Measurements from ENCODE around the gene TEX28.
"Not testable (repeated sequence)": the region's sequence is repeated elsewhere in the genome, so short reads cannot be mapped to it uniquely, and the experiment has no call there.

Gene TEX28

GRCh38 chrX:154269245-154269644, 25.7 kb downstream of the TEX28 start:
- H3K4me2 ChIP-seq (ENCODE audit: low read length); H3K27ac ChIP-seq (ENCODE audit: low read length); H4K20me1 ChIP-seq (ENCODE audit: insufficient read depth, low read length); H3K27me3 ChIP-seq (ENCODE audit: low read depth, low read length); H3K79me2 ChIP-seq (ENCODE audit: low read length); H3K36me3 ChIP-seq (replicated peaks; ENCODE audit: low read depth, low read length); H3K4me3 ChIP-seq (ENCODE audit: low read length); H3K4me1 ChIP-seq (ENCODE audit: low read length); H3K9me3 ChIP-seq (ENCODE audit: insufficient read depth, low read length); H3K9ac ChIP-seq (ENCODE audit: low read length); H2AFZ ChIP-seq (ENCODE audit: low read depth, low read length): not testable (repeated sequence)

- H3K27ac ChIP-seq (ENCODE audit: low read length); H4K20me1 ChIP-seq (ENCODE audit: insufficient read depth, low read length); H3K36me3 ChIP-seq (replicated peaks; ENCODE audit: low read depth, low read length); H2AFZ ChIP-seq (ENCODE audit: low read depth, low read length); H3K27me3 ChIP-seq (ENCODE audit: low read depth, low read length); H3K4me3 ChIP-seq (ENCODE audit: low read length); H3K79me2 ChIP-seq (ENCODE audit: low read length); H3K4me1 ChIP-seq (ENCODE audit: low read length); H3K9ac ChIP-seq (ENCODE audit: low read length); H3K4me2 ChIP-seq (ENCODE audit: low read length); H3K9me3 ChIP-seq (ENCODE audit: insufficient read depth, low read length): not testable (repeated sequence)
These were observed 31.9 kb downstream of the TEX28 start for GRCh38 chrX:154263072-154263471.

GRCh38 chrX:154258711-154259110, 36.2 kb downstream of the TEX28 start:
- not testable (repeated sequence) for H3K79me2 ChIP-seq (ENCODE audit: low read length); H3K9ac ChIP-seq (ENCODE audit: low read length); H3K9me3 ChIP-seq (ENCODE audit: insufficient read depth, low read length); H3K36me3 ChIP-seq (replicated peaks; ENCODE audit: low read depth, low read length); H4K20me1 ChIP-seq (ENCODE audit: insufficient read depth, low read length); H3K27me3 ChIP-seq (ENCODE audit: low read depth, low read length); H3K27ac ChIP-seq (ENCODE audit: low read length); H3K4me2 ChIP-seq (ENCODE audit: low read length); H3K4me3 ChIP-seq (ENCODE audit: low read length); H2AFZ ChIP-seq (ENCODE audit: low read depth, low read length); H3K4me1 ChIP-seq (ENCODE audit: low read length)

GRCh38 chrX:154257282-154257681, 37.6 kb downstream of the TEX28 start, which contains the start of gene OPN1MW3:
Gene OPN1MW3 (plus strand): TSS chrX:154257582. CDS start chrX:154257620, 38 bp downstream.
- H3K4me3 ChIP-seq (ENCODE audit: low read length); H3K27ac ChIP-seq (ENCODE audit: low read length); H3K36me3 ChIP-seq (replicated peaks; ENCODE audit: low read depth, low read length); H4K20me1 ChIP-seq (ENCODE audit: insufficient read depth, low read length); H3K4me1 ChIP-seq (ENCODE audit: low read length); H2AFZ ChIP-seq (ENCODE audit: low read depth, low read length); H3K4me2 ChIP-seq (ENCODE audit: low read length); H3K27me3 ChIP-seq (ENCODE audit: low read depth, low read length); H3K79me2 ChIP-seq (ENCODE audit: low read length); H3K9ac ChIP-seq (ENCODE audit: low read length); H3K9me3 ChIP-seq (ENCODE audit: insufficient read depth, low read length): not testable (repeated sequence)

- not testable (repeated sequence) for H4K20me1 ChIP-seq (ENCODE audit: insufficient read depth, low read length); H3K9ac ChIP-seq (ENCODE audit: low read length); H2AFZ ChIP-seq (ENCODE audit: low read depth, low read length); H3K27me3 ChIP-seq (ENCODE audit: low read depth, low read length); H3K4me2 ChIP-seq (ENCODE audit: low read length); H3K4me3 ChIP-seq (ENCODE audit: low read length); H3K36me3 ChIP-seq (replicated peaks; ENCODE audit: low read depth, low read length); H3K27ac ChIP-seq (ENCODE audit: low read length); H3K79me2 ChIP-seq (ENCODE audit: low read length); H3K4me1 ChIP-seq (ENCODE audit: low read length); H3K9me3 ChIP-seq (ENCODE audit: insufficient read depth, low read length)
These were observed 46.8 kb downstream of the TEX28 start for GRCh38 chrX:154248076-154248475.

GRCh38 chrX:154247377-154248045, 47.4 kb downstream of the TEX28 start:
- not testable (repeated sequence) for H3K9me3 ChIP-seq (ENCODE audit: insufficient read depth, low read length); H3K27me3 ChIP-seq (ENCODE audit: low read depth, low read length); H3K27ac ChIP-seq (ENCODE audit: low read length); H4K20me1 ChIP-seq (ENCODE audit: insufficient read depth, low read length); H3K9ac ChIP-seq (ENCODE audit: low read length); H2AFZ ChIP-seq (ENCODE audit: low read depth, low read length); H3K36me3 ChIP-seq (replicated peaks; ENCODE audit: low read depth, low read length); H3K4me1 ChIP-seq (ENCODE audit: low read length); H3K4me3 ChIP-seq (ENCODE audit: low read length); H3K79me2 ChIP-seq (ENCODE audit: low read length); H3K4me2 ChIP-seq (ENCODE audit: low read length)

- not testable (repeated sequence) for H3K4me3 ChIP-seq (ENCODE audit: low read length); H3K27ac ChIP-seq (ENCODE audit: low read length); H3K79me2 ChIP-seq (ENCODE audit: low read length); H4K20me1 ChIP-seq (ENCODE audit: insufficient read depth, low read length); H2AFZ ChIP-seq (ENCODE audit: low read depth, low read length); H3K27me3 ChIP-seq (ENCODE audit: low read depth, low read length); H3K9me3 ChIP-seq (ENCODE audit: insufficient read depth, low read length); H3K9ac ChIP-seq (ENCODE audit: low read length); H3K4me1 ChIP-seq (ENCODE audit: low read length); H3K4me2 ChIP-seq (ENCODE audit: low read length); H3K36me3 ChIP-seq (replicated peaks; ENCODE audit: low read depth, low read length)
These were observed 54.9 kb downstream of the TEX28 start for GRCh38 chrX:154239982-154240503.

GRCh38 chrX:154238939-154239559, 55.9 kb downstream of the TEX28 start:
- not testable (repeated sequence) for H3K27me3 ChIP-seq (ENCODE audit: low read depth, low read length); H3K4me3 ChIP-seq (ENCODE audit: low read length); H3K4me2 ChIP-seq (ENCODE audit: low read length); H3K36me3 ChIP-seq (replicated peaks; ENCODE audit: low read depth, low read length); H2AFZ ChIP-seq (ENCODE audit: low read depth, low read length); H3K9ac ChIP-seq (ENCODE audit: low read length); H3K9me3 ChIP-seq (ENCODE audit: insufficient read depth, low read length); H3K79me2 ChIP-seq (ENCODE audit: low read length); H3K4me1 ChIP-seq (ENCODE audit: low read length); H4K20me1 ChIP-seq (ENCODE audit: insufficient read depth, low read length); H3K27ac ChIP-seq (ENCODE audit: low read length)

- not testable (repeated sequence) for H3K4me3 ChIP-seq (ENCODE audit: low read length); H3K4me2 ChIP-seq (ENCODE audit: low read length); H3K36me3 ChIP-seq (replicated peaks; ENCODE audit: low read depth, low read length); H3K27ac ChIP-seq (ENCODE audit: low read length); H3K9ac ChIP-seq (ENCODE audit: low read length); H2AFZ ChIP-seq (ENCODE audit: low read depth, low read length); H3K4me1 ChIP-seq (ENCODE audit: low read length); H3K27me3 ChIP-seq (ENCODE audit: low read depth, low read length); H3K9me3 ChIP-seq (ENCODE audit: insufficient read depth, low read length); H4K20me1 ChIP-seq (ENCODE audit: insufficient read depth, low read length); H3K79me2 ChIP-seq (ENCODE audit: low read length)
These were observed 61.3 kb downstream of the TEX28 start for GRCh38 chrX:154233620-154234019.

GRCh38 chrX:154231443-154231842, 63.5 kb downstream of the TEX28 start:
- not testable (repeated sequence) for H3K36me3 ChIP-seq (replicated peaks; ENCODE audit: low read depth, low read length); H4K20me1 ChIP-seq (ENCODE audit: insufficient read depth, low read length); H3K9ac ChIP-seq (ENCODE audit: low read length); H3K4me2 ChIP-seq (ENCODE audit: low read length); H3K9me3 ChIP-seq (ENCODE audit: insufficient read depth, low read length); H3K27me3 ChIP-seq (ENCODE audit: low read depth, low read length); H3K4me1 ChIP-seq (ENCODE audit: low read length); H3K79me2 ChIP-seq (ENCODE audit: low read length); H3K4me3 ChIP-seq (ENCODE audit: low read length); H2AFZ ChIP-seq (ENCODE audit: low read depth, low read length); H3K27ac ChIP-seq (ENCODE audit: low read length)

Measured in OCI-LY3 (cell line).